DMS 273 (cell line): ENCODE data around the gene LY9.

Experiments used
- DNase-seq: peaks from one replicate; lab custom pipeline; 2025; ENCODE audit not compliant: unreplicated experiment; lab: John Stamatoyannopoulos, UW

Gene LY9

GRCh38 chr1:160795951-160796383 lies at the start of gene LY9:
LY9 (plus strand) TSS chr1:160796174; CDS start chr1:160796188, 14 bp downstream.
- no peak for DNase-seq

GRCh38 chr1:160746836-160747500 lies 49.0 kb upstream of the LY9 start:
- no peak for DNase-seq

GRCh38 chr1:160747717-160748116 lies 48.3 kb upstream of the LY9 start:
- DNase-seq = no peak

- DNase-seq = peak; percentile 4
These were observed 47.6 kb upstream of the LY9 start for GRCh38 chr1:160748181-160748877.

GRCh38 chr1:160748878-160749269 lies 47.1 kb upstream of the LY9 start:
- DNase-seq = no peak

- no peak for DNase-seq
These were observed 45.4 kb upstream of the LY9 start for GRCh38 chr1:160750608-160751007.

GRCh38 chr1:160752406-160752805 lies 43.6 kb upstream of the LY9 start:
- no peak for DNase-seq

- no peak for DNase-seq
These were observed 43.0 kb upstream of the LY9 start for GRCh38 chr1:160752924-160753323.

- DNase-seq = no peak
These were observed 42.4 kb upstream of the LY9 start for GRCh38 chr1:160753594-160753993.

GRCh38 chr1:160755461-160755860 lies 40.5 kb upstream of the LY9 start:
- no peak for DNase-seq

- DNase-seq = no peak
These were observed 39.8 kb upstream of the LY9 start for GRCh38 chr1:160755911-160756848.

- DNase-seq = no peak
These were observed 39.1 kb upstream of the LY9 start for GRCh38 chr1:160756849-160757201.

- no peak for DNase-seq
These were observed 37.5 kb upstream of the LY9 start for GRCh38 chr1:160758521-160758920.

- no peak for DNase-seq
These were observed 36.2 kb upstream of the LY9 start for GRCh38 chr1:160759740-160760139.

- DNase-seq = no peak
These were observed 34.9 kb upstream of the LY9 start for GRCh38 chr1:160761046-160761445.

- no peak for DNase-seq
These were observed 34.1 kb upstream of the LY9 start for GRCh38 chr1:160761886-160762285.

- DNase-seq = no peak
These were observed 32.0 kb upstream of the LY9 start for GRCh38 chr1:160763993-160764392.

- DNase-seq = no peak
These were observed 28.3 kb upstream of the LY9 start for GRCh38 chr1:160767395-160768294.

GRCh38 chr1:160768295-160768657 lies 27.7 kb upstream of the LY9 start:
- peak; percentile 7 for DNase-seq

GRCh38 chr1:160772331-160772730 lies 23.6 kb upstream of the LY9 start:
- DNase-seq = no peak

GRCh38 chr1:160773093-160773492 lies 22.9 kb upstream of the LY9 start:
- no peak for DNase-seq
